HG03558 (cell line): ENCODE results near the gene RTL1.

ENCODE experiments used
- ATAC-seq: cut with Tn5 transposase; IDR thresholded peaks from one replicate; pipeline ENCODE4 v1.9.1; 2021; ENCODE audit warnings: moderate number of reproducible peaks; ENCODE audit not compliant: unreplicated experiment; ENCODE audit errors: extremely low read depth

RTL1 gene

DNA sequence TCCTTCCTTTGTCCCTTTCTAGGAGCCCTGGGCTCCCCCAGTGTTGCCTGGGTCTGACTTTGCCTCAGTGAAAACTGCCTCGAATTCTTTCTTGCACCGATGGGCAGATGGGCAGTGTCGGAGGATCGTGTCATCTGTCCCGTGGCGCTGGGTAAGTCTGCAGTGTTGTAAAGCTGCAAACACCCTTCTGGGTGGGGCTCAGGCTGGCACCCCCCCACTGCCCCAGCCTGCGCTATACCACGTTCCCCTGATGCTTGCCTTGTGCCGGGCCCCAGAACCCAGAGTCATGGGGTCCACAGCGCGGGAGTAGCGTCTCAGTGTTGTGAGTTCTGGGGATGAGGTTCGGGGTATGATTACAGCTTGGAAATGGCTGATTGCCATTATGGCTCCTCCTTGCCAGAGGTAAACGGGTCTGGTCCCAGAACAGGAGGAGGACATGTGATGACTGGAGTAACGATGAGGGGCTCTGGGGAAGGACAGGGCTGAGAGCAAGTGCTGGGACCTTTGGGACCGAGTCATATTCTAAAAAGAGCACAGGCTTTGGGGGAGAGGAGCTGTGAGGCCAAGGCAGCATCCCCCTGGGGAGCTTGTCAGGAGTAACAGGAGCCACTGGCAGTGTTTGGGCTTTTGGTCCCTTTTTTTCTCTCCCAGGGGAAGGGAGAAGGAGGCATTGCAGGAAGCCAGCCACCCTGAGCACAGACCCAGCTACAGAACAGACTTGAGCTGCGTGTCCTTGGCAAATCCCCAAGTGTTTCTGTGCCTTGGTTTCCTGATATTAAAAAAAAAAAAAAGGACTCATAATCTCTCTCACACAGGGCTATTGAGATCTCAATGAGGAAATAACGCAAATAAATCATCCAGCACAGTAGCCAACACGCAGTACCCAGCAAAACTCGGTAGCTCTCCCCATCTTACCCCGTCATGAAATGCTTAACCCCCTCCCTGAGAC, 4.3 kb downstream of the RTL1 start:
- no peak for ATAC-seq

DNA sequence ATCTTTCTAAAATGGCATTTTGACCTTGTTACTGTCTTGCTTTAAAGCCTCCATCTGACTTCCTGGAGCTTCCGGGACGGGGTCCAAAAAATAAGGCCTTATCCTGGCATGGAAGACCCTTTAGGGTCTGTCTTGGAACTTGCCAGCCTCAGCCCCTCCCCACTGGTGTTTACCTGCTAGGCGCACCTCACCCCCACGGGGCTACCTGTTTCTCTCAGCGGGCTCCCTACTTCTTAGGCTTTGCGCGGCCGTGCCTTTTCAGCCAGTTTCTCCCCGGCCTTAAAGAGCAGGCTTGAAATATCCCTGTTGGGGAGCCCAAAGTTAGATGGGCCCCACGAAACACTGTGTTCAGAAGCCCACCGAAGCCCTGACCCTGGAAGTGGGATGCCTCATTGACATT, 5.1 kb downstream of the RTL1 start:
- no peak for ATAC-seq

DNA sequence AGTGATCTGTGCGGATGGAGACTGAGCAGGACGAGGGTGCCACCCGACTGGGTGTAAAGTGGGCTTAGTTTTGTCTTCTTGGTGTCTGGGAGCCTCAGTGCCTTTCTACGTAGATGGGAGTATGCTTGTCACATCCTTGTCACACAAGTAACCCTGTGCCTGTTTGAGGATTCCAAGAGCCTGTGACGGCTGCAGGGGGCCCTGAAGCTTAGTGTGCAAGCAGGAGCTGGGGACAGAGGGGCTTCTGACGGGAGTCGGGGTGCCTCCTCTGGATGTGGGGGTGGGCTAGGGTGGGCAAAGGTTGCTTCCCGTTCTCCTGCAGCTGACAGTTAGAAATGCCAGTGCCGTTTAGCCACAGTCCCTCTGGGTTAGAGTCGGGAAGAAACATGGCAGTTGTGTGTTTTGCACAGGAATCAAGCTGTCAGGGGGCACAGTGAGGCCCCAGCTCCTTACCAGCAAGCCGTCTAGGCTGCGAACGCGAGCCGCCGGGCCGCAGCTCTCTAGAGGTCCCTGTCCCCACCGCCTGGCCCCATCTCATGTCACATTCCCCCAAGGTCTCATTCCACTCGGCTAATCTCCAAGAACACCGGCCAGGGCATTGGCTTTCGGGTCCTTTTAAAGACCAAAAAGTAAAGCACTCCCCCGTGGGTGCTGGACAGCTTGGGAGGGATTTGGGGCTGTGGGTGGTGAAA, 7.0 kb downstream of the RTL1 start:
- no peak for ATAC-seq

DNA sequence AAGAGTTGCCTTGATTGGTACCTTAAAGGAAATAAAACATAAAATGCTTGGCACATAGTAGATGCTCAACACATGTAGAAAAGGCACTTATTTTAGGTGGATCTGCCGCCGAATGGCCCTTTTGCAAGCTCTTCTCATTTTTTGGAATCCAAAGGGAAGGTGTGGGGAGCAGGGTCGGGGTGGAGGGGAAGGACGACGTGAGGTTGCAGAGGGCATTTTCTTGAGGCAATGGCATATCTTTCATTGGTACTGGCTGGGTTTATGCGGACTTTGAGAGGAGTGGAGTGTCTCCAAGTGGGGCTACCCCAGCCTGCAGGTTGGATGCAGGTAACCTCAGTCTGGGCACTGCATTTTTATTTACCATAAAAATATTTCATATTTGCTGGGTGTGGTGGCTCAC, 8.1 kb downstream of the RTL1 start:
- ATAC-seq = no peak

DNA sequence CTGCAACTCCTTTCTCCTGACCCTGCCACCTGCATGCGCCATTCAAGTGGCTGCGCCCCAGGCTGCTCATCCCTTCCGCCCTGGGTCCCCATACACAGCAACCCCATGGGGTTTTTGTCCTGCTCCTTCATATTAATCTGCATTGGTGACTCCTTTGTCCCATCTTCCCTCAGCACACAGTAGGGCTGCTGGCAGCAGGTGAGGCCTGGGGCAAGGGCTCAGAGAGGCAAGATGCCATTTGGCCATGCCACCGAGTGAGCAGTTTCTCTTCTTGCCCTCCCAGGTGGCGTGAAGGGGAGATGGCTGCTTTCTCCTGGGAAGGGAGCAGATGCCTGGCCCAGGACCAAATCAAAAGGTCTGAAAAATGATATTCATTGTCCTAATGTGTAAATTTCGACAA, 9.1 kb downstream of the RTL1 start:
- ATAC-seq = no peak

DNA sequence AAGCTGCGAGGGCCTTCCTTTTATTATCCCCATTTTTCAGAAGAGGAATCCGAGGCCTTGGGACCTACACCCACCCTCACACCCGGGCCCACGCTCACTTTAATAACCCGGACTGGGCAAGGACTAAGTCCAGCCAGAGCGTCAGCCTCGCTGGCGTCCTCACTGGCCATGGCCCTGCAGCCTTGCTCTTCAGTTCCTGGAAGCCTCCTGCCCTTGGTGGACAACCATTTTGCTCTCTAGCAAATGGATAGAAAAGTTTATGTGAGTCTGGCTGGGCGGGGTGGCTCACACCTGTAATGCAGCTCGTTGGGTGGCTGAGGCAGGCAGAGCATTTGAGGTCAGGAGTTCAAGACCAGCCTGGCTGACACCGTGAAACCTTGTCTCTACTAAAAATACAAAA, 9.8 kb downstream of the RTL1 start:
- no peak for ATAC-seq

DNA sequence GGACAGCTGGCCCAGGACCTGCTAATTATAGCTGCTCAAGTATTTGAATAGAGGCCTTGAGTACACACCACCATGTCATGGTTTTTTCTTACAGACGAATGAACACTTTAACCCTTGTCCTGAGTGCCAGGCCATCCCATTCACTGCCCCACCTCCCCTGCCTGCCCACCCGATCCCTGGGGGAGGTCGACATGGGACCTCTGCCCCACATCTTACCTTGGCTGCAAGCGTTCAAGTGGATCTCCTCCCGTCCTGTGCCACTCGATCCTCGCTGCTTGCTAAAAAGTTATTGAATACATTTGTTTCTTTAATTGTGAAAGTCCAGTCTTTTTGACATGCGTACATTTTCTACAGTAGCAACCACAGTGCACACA, 10.3 kb downstream of the RTL1 start:
- ATAC-seq = no peak

DNA sequence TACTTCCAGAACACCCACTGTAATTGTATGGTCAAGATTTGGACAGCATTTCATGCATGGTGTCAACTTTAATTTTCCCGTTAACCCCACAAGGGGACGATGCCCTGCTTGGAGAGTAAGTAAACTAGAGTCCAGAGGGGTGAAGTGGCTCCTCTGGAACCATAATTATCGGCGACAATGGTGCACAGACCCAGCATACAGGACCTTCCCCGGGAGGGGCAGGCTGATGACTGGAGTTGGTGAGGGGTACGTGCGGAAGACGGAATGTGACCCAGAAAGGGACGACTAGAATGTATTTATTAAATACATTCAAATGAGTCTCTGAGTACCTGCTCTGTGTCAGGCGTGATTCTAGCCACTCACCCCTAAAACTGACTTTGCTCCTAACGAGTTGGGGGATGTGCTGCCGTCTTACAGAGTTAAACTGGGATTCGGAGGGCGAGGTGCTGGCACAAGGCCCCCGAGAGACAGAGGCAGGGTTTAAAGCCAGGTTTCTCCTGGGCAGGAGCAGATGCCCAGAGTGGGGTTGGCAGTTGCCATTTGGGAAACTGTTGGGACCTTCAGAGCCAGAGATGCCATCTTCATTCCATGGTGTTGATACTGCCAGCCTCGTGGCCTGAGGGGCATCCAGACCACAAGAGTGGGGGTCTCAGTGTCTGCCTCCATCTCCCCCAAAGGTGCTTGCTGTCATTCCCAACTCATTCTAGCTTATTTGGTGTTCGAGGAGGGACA, 10.9 kb downstream of the RTL1 start:
- ATAC-seq = no peak

DNA sequence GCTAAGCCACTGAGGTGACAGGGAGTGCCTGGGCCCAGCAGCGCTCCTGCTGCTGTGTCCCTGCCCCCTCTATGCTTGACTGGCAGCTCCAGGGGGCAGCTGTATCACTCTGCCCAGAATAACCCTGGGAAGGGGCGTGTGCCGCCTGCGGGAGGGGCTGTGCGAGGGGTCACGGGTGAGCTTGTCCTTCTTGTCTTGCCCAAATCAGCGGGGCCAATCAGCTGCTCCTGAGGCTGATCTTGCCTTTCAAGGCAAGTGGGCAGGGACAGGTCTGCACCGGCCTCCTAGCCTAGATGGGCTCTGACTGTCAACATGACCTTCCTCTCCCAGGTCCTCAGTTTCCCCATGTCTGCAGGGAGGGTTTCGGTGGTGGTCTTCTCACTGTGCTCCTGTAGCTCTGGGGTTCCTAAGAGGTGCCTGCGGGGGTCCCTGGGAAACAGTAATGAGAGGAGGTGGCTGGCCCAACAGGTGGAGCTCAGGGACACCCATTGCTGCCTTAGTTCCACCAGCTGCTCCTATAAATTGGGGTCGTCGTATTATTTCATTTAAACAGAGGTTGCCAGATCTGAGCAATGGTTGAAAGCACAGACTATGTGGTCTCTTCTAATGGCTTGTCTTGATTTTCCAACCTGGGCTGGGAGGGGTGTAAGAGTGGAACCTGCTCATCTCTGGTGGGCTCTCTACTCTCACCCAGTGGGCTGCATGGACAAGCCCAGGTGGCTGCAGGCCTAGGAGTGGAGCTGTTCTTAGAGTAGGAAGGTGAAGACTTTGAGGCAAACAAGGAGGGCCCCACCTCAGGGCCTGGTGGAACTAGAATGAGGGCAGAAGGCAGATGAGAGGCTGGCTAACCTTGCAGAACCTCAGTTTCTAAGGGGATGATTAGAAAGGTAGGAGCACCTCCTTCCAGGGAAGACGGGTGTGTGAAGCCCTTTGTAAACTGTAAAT, 11.7 kb downstream of the RTL1 start:
- no peak for ATAC-seq

DNA sequence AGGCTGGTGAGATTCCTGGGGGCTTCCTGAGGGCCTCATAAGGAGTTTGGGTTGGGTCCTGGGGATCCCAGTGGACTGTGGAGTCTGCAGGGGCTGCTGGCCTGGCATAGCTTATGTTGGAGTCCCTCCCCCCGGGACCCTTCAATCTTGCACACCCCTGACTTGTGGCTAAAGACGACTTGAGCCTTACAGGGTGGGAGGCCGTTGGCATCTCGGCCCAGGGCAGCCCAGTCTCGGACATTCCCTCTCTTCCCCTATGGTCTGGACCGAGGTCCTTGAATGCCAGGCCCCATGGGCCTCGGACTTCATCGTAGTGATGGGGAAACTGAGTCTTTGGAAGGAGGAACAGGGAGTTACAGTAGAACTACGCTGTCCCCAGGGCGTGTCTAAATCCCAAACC, 12.5 kb downstream of the RTL1 start:
- ATAC-seq = no peak

DNA sequence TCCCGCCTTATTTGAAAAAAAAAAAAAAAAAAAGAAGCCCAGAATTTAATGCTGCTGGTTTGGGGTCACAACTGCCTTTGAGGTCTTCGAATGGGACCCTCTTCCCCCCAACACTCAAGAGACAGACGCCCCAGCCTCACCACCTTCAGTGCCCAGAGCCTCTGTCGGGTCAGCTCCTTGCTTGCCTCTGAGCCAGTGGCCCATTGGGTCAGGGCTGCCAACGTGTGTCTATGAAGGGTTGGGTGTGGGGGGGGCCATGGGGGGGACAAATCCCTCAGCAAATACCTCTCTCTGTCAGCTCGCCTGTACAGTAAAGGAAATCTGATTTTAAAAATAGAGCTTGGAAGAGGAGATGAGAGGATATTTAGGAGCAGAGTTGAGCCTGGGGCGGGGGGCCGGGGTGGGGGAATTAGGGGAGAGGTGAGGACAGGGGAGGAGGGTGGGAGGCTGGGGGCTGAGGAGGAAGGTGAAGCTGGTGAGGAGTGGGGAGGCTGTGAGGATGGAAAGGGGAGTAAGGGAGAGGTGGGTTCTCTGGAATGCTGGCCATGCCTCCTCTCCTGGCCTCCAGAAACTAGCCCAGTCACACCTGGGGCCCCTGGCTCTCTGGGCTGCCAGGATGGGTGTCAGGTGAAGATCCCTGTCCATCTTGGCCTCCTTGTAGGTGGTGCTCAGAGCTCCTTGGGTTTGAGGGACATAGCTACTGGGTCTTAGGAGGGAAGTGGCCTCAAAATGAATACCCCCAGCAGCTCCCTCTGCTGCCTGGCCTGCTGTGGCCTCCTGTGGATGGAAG, 13.3 kb downstream of the RTL1 start:
- no peak for ATAC-seq

DNA sequence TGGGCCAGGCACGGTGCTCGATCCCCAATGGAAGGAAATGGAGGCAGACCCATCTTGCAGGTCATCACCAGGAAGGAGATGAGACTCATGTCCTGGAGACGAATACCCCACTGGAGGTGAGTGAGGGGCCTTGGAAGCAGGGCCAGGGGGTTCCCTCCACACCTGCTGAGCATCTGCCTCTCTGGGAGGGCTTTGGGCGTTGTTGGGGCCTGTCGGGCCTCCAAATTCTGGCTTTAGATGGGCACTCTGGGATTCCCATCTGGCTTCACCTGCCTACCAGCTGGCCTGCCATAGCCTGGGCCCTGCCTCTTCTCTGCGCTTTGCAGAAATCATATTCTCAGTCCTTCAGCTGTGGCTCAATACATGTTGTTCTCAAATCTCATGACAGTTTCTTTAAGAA, 13.9 kb downstream of the RTL1 start:
- ATAC-seq = no peak

DNA sequence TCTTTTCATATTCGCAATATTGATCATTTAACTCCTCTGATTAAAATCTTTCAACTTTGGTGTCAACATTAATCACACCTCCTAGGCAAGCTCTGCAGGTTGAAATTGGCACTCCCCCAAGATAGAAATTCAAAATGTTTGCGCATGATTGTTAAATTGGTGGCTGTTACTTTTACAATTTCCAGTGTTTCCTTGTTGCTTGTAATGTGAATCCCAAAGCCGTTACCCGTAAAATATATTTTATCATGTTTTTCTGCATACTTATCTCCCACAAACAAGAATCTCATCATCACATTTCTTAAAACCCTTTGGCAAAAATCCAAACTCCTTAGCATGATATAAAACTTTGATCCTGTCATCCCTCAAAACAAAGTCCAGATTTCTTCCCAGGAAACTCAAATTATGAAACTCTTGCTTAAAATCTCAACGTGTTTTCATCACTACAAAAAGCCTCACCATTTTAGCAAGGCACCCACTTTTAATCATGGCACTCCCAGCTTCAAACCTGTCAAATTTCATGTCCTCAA, 14.7 kb downstream of the RTL1 start:
- no peak for ATAC-seq

DNA sequence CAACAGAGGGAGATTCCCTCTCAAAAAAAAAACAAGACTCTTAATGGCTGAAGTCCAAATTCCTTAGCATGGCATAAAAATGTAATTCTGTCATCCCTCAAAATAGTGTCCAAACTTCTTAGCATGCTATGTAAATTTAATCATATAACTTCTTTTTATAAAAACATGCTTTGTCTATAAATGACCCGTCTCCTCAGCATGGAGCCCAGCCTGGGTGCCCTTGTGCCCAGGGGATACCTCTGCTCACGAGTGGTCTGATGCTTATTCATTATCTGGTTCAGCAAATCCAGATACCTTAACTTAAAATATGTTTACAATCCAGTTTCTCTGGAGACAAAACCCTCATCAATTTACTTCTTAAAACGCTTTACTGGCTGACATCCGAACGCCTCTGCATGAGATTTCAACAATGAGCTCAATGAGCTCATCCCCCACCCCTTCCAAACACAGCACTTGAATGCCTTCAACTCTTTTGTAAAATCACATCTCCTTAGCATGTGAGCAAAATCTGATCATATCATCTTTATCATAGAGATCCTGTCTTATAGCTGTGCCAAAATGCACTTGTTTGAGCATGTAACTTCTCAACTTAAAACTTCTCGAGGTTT, 15.7 kb downstream of the RTL1 start:
- ATAC-seq = no peak

DNA sequence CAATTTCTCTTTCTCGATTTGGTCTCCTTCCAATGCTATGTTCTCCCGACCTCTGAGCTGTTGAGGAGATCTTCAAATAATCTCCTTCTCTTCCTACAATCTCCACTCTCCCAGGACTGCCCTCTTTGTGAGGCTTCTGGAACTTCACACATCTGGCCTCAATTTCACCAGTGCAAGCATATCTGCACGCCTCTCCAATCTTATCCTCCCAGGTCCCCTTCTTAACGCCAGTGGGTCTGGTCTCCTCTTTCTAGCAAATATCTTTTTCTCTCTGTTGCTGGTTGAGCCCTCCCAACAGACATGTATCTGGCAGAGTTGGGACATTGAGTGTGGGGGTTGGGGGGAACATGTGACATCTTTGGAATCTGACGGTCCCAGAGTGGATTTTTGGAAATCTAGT, 17.9 kb downstream of the RTL1 start:
- no peak for ATAC-seq

DNA sequence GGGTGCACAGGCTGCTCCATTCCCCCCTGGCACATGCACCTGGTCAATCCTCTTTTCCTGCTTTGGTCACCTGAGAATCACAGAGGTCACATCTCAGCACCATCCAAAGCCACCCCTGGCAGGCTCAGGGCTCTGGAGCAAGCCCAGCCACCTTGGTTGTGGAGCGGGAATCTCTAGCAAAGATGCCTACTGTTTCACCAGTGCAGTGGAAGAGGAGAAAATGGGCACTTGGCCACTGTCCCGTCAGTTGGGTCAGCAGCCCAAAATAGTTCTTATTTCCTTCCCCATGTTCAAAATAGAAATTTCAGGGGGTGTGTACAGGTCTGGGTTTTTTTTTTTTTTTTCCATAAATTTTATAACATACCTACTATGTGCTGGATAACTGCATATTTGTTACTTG, 18.3 kb downstream of the RTL1 start:
- no peak for ATAC-seq

DNA sequence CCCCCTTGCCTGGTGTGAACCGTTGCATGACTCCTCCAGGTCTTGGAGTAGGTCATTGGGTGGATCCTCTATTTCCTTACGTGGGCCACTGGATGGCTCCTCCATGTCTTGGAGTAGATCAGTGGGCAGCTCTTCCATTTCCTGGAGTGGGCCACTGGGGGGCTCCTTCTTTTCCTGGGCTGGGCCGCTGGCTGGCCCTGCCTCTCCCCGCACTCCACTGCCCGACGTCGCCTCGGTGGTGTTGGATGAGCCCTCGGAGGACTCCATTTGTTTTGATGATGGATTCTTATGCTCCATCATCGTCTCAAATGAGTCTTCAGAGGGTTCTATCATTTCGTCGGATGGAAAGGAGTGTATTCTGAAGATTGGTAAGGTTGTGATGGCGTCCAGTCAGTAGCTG, 19.1 kb downstream of the RTL1 start:
- ATAC-seq = no peak

DNA sequence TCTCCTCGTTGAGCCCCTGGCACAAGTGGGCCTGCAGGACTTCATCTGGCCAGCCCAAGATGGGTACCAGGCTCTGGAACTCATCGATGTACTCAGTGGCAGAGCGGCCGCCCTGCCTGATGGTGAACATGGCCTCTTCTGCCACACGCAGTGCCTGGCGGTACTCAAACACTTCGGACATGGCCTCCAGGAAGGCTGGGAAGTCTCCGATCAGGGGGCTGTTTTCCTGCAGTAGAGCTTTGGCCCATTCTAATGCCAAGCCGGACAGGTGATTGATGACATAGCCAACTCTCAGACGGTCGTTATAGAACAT, 19.8 kb downstream of the RTL1 start:
- no peak for ATAC-seq
